Omental fat pad (tissue), 4 donors: ENCODE results near the gene IGFBP4. TPM values are rescaled to one million over a fixed set of nuclear protein-coding genes. Genes with fewer than 3 reads are reported as not detected.

Source experiments
- ATAC-seq: fragments of 150-250 bp; one replicate; pipeline ENCODE4 v1.9.1; 2016; ENCODE audit warnings: mild to moderate bottlenecking, moderate library complexity; ENCODE audit not compliant: low FRiP score
- DNase-seq: peaks from one replicate; pipeline ENCODE4 v3.0.0-alpha.2; 2019; ENCODE audit warnings: low spot score
- CTCF ChIP-seq, 3 donors: fragments of 450-650 bp; IDR thresholded peaks; one replicate each; pipeline ENCODE4 v1.5.1; 2016 to 2017; ENCODE audit warnings: antibody characterized with exemption in 3 of 3, mild to moderate bottlenecking in 3 of 3, moderate library complexity in 2 of 3
- total RNA-seq, 4 donors: library from RNA; depleted of rRNA; stranded (reverse); fragments of >200 nt; gene quantifications; one replicate each; pipeline ENCODE4 v1.1.0, GENCODE V29; 2016

The IGFBP4 gene
- total RNA-seq, 4 donors from 2014 or later, result 352 to 633 (median 429) TPM

DNA sequence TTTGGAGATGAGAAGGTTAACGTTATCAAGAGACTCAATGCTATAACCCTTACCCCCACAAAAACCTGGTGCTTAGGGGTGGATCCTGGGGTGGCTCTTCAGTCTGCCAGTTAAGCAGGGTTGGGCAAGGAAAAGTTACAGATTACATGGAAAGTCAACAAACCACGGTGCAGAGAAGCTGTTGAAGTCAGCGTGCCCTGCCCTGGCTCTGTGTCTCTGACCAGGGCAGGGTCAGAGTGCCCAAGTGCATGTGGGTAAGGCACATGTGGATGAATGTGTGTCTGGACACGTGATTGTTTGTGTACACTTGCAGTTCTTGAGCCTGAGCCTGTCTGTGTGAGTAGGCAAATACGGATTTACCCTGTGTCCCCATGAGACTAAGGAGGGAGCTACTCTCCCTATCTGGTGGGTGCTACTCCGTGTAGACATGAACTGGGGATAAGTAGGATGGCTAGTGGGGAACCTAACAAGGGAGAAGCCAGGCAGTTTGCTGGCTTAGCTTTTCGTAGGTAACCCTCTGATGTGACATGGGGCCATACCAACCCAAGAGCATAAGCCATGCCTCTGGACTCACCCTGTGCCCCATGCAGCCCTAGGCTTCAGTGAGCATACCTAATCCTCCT is 5.5 kb downstream of the IGFBP4 start:
- no peak for ATAC-seq
- no peak for TF ChIP-seq CTCF (IDR thresholded peaks at IDR 0.05)
- no peak for DNase-seq

DNA sequence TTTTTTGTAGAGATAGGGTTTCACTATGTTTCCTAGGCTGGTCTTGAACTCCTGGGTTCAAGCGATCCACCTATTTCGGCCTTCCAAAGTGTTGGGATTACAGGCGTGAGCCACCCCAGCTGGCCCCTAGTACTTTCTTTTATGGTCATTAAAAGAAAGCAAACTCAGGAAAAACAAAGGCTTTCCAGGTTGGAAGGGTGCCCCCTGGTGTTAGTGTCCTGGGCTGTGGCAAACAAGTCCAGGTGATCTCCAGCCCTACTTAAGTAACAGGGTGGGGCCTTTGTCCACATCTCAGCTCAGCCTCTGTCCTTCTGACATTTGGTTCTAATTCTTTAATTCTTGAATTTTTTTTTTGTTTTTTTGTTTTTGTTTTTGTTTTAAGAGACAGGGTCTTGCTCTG is 6.9 kb downstream of the IGFBP4 start:
- DNase-seq, result no peak
- no peak for ATAC-seq
- TF ChIP-seq CTCF (IDR thresholded peaks at IDR 0.05), result no peak

DNA sequence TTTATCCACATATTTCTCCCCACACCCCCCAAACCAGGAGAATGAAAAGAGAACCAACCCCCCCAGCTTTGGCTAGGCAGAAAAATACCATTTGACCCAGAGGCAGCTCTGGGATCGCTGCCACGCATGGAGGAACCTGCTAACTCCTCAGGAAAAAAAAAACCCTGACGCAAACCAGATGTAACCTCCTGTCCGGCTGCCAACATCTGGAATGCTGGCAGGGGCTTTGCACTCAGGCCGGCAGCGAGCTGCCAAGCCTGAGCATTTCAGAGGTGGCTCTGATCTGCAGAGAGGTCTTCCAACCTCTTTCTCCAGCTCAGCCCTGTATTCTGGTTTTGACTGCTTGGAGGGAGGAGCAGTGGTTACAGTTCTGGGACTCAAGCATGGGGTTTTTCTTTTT is 8.2 kb downstream of the IGFBP4 start:
- no peak for TF ChIP-seq CTCF (IDR thresholded peaks at IDR 0.05)
- ATAC-seq, result no peak
- DNase-seq, result no peak

GRCh38 chr17:40452216-40452787 is 9.1 kb downstream of the IGFBP4 start:
- peak; percentile 47 for ATAC-seq
- no peak for DNase-seq
- TF ChIP-seq CTCF (IDR thresholded peaks at IDR 0.05), result no peak

DNA sequence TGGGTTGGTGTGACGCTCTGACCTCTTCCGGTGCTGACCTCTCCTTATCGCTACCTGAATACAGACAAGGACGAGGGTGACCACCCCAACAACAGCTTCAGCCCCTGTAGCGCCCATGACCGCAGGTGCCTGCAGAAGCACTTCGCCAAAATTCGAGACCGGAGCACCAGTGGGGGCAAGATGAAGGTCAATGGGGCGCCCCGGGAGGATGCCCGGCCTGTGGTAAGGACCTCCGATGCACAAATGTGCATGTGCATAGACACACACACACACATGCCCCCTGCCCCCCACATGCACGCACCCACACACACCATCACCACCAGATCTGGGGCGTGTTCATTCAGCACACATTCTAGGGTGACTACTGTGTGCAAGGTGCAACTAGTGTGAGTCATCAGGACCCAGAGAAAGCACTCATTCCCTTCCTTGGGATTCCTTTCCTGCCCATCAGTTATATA is 9.7 kb downstream of the IGFBP4 start:
- ATAC-seq, result no peak
- TF ChIP-seq CTCF (IDR thresholded peaks at IDR 0.05), result no peak
- DNase-seq, result no peak

GRCh38 chr17:40453881-40454612 is 10.8 kb downstream of the IGFBP4 start:
- TF ChIP-seq CTCF (IDR thresholded peaks at IDR 0.05), result no peak
- DNase-seq (no peak), ATAC-seq (peak; percentile 5)
